GM23338 (cell line): Measurements from ENCODE around the gene OR2J3. TPM values are rescaled to one million over a fixed set of nuclear protein-coding genes. Genes with fewer than 3 reads are reported as not detected.

Experiments
- ATAC-seq: fragments of 200-7000 bp; cut with Tn5 transposase; 3 replicates; pipeline ENCODE4 v1.9.1; 2020
- DNase-seq: peaks from one replicate; pipeline ENCODE4 v3.0.0-alpha.2; 2015; ENCODE audit warnings: low spot score
- H2AFZ ChIP-seq: fragments of 200-600 bp; sonication (generic); 2 replicates; pipeline ENCODE4 v1.8.0; 2016; ENCODE audit warnings: antibody characterized with exemption, mild to moderate bottlenecking, moderate library complexity
- H3F3A ChIP-seq: fragments of 200-600 bp; sonication (generic); replicated peaks from 2 replicates; pipeline ENCODE4 v1.8.0; 2017; ENCODE audit warnings: antibody characterized with exemption, mixed run types, low read depth
- H3K27ac ChIP-seq: fragments of 200-600 bp; sonication (generic); 2 replicates; pipeline ENCODE4 v1.6.1; 2016; ENCODE audit warnings: low read depth
- H3K27me3 ChIP-seq: fragments of 200-600 bp; sonication (generic); 2 replicates; pipeline ENCODE4 v1.8.0; 2016; ENCODE audit warnings: mild to moderate bottlenecking, mixed run types, moderate library complexity; ENCODE audit not compliant: insufficient read depth
- H3K36me3 ChIP-seq: fragments of 200-600 bp; sonication (generic); 2 replicates; pipeline ENCODE4 v1.8.0; 2016; ENCODE audit warnings: mild to moderate bottlenecking; ENCODE audit not compliant: insufficient read depth
- H3K4me1 ChIP-seq: fragments of 200-600 bp; sonication (generic); 2 replicates; pipeline ENCODE4 v1.8.0; 2016; ENCODE audit warnings: mild to moderate bottlenecking, moderate library complexity; ENCODE audit not compliant: insufficient read depth
- H3K4me2 ChIP-seq: fragments of 200-600 bp; sonication (generic); 2 replicates; pipeline ENCODE4 v1.7.1; 2017; ENCODE audit warnings: mixed run types
- H3K4me3 ChIP-seq: fragments of 200-600 bp; sonication (generic); 2 replicates; pipeline ENCODE4 v1.6.1; 2016; ENCODE audit warnings: mixed run types
- H3K79me2 ChIP-seq: fragments of 200-600 bp; sonication (generic); replicated peaks from 2 replicates; pipeline ENCODE4 v1.8.0; 2017; ENCODE audit warnings: mild to moderate bottlenecking; ENCODE audit not compliant: insufficient read depth
- H3K9me2 ChIP-seq: fragments of 200-600 bp; sonication (generic); 2 replicates; pipeline ENCODE4 v1.8.0; 2017; ENCODE audit not compliant: insufficient read depth
- H4K20me1 ChIP-seq: fragments of 200-600 bp; sonication (generic); replicated peaks from 2 replicates; pipeline ENCODE4 v1.8.0; 2017; ENCODE audit warnings: mild to moderate bottlenecking; ENCODE audit not compliant: insufficient read depth
- H3K27ac Mint-ChIP-seq: 2 replicates; pipeline ENCODE4 v1.8.0; 2020; ENCODE audit warnings: inconsistent platforms, mild to moderate bottlenecking, moderate library complexity, mixed read lengths
- H3K27me3 Mint-ChIP-seq: 3 replicates; pipeline ENCODE4 v1.8.0; 2022; ENCODE audit warnings: low read depth, mild to moderate bottlenecking, moderate library complexity, mixed read lengths, inconsistent platforms; ENCODE audit not compliant: insufficient read depth, poor library complexity
- H3K36me3 Mint-ChIP-seq: 3 replicates; pipeline ENCODE4 v1.8.0; 2021; ENCODE audit warnings: low read depth, mild to moderate bottlenecking, inconsistent platforms, moderate library complexity, mixed read lengths
- H3K4me1 Mint-ChIP-seq: 3 replicates; pipeline ENCODE4 v1.8.0; 2020; ENCODE audit warnings: mild to moderate bottlenecking, inconsistent platforms, mixed read lengths
- H3K4me3 Mint-ChIP-seq: 3 replicates; pipeline ENCODE4 v1.8.0; 2021; ENCODE audit warnings: moderate library complexity, mild to moderate bottlenecking, inconsistent platforms, mixed read lengths
- H3K9me3 Mint-ChIP-seq: 3 replicates; pipeline ENCODE4 v1.8.0; 2020; ENCODE audit warnings: moderate library complexity, mild to moderate bottlenecking, inconsistent platforms, mixed read lengths
- CREB1 ChIP-seq: fragments of 250-450 bp; sonication (Bioruptor Pico); IDR thresholded peaks from 2 replicates; pipeline ENCODE4 v1.5.0; 2020; ENCODE audit warnings: low read depth, mild to moderate bottlenecking, moderate library complexity
- EZH2 ChIP-seq: fragments of 200-600 bp; sonication (generic); IDR thresholded peaks from one replicate; pipeline ENCODE4 v1.8.0; 2017; ENCODE audit warnings: antibody characterized with exemption, mild to moderate bottlenecking, low read depth; ENCODE audit not compliant: unreplicated experiment
- EZH2phosphoT487 ChIP-seq: fragments of 200-600 bp; sonication (generic); IDR thresholded peaks from one replicate; pipeline ENCODE4 v1.8.1; 2018; ENCODE audit warnings: antibody characterized with exemption; ENCODE audit not compliant: unreplicated experiment
- JUNB ChIP-seq: IDR thresholded peaks from one replicate; pipeline ENCODE4 v1.6.1; 2016; ENCODE audit warnings: antibody characterized with exemption; ENCODE audit not compliant: unreplicated experiment
- POLR2AphosphoS5 ChIP-seq: IDR thresholded peaks from 2 replicates; pipeline ENCODE4 v1.6.1; 2016; ENCODE audit warnings: antibody characterized with exemption, low read depth
- STAT1 ChIP-seq: IDR thresholded peaks from one replicate; pipeline ENCODE4 v1.6.1; 2016; ENCODE audit warnings: antibody characterized with exemption; ENCODE audit not compliant: unreplicated experiment
- ZNF114 ChIP-seq: fragments of 250-450 bp; sonication (Bioruptor Pico); IDR thresholded peaks from 2 replicates; pipeline ENCODE4 v1.5.0; 2020; ENCODE audit warnings: mild to moderate bottlenecking, moderate library complexity
- ZNF331 ChIP-seq: fragments of 250-450 bp; sonication (Bioruptor Pico); IDR thresholded peaks from 2 replicates; pipeline ENCODE4 v1.5.0; 2020; ENCODE audit warnings: low read depth, mild to moderate bottlenecking, moderate library complexity
- long read RNA-seq: library from polyadenylated mRNA; unstranded; transcript quantifications from one replicate; pipeline ENCODE4 v2.0.0, GENCODE V29; 2020; ENCODE audit not compliant: unreplicated experiment
- polyA plus RNA-seq: library from polyadenylated mRNA; unstranded; fragments of >200 nt; fragmentation: Nextera tagmentation; extraction: Ambion mirVana; gene quantifications from 2 replicates; pipeline ENCODE4 v1.2.1, GENCODE V29; 2016
- total RNA-seq: library from RNA; depleted of rRNA; stranded (reverse); fragments of >200 nt; shearing (Covaris generic); gene quantifications from 2 replicates; pipeline ENCODE4 v1.2.3, GENCODE V29; 2014; rRNA removed
- TF ChIP-seq, protein P1 (sequence below), 2 experiments: fragments of 200-600 bp in 1 of 2; sonication (generic) in 1 of 2; conservative IDR thresholded peaks; 2 replicates each; pipeline versions ENCODE4 v1.5.1 to v1.6.1; 2016 to 2017; ENCODE audit warnings: antibody characterized with exemption in 2 of 2, low read depth in 2 of 2, mild to moderate bottlenecking in 2 of 2, moderate library complexity in 1 of 2
- TF ChIP-seq, protein P2 (sequence below): IDR thresholded peaks from one replicate; pipeline ENCODE4 v1.6.1; 2018; ENCODE audit warnings: antibody characterized with exemption; ENCODE audit not compliant: unreplicated experiment

Gene OR2J3
- total RNA-seq (0.35 TPM in 1 of 2 replicates, not detected in the other), polyA plus RNA-seq (not detected in 2 replicates)
- long read RNA-seq, result 0 reads

DNA sequence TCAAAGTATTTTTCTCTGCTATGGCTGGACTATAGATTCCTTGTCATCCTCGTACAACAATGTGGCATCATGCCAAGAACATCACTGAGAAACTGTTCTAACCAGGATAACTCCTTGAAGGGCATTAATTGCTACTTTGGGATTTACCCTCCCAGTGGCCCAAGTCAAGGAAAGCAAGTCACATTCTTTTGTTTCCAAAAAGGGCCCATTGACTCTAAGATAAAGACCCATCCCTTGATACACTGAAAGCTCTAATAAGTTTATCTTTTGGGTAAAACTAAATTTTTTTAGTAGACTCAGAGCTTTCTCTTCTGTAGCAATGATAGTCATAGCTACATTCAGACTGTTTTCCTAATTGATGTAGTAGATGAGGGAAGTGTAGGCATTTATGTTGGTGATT lies at the start of gene OR2J3:
Gene OR2J3, plus strand, starts transcription at position 301 of the 400 bp plus-strand sequence. CDS start 3,833 bp downstream, outside the sequence.
- Histone ChIP-seq H2AFZ (0 out of 2 replicates have a peak within 1 kb of the TSS, but pooled peaks have one; percentile 9), H3K79me2 (no peaks in the 10 kb centered on the region), H3K4me2 (no peak within 1 kb of the TSS), H3K4me3 (no peak within 1 kb of the TSS), H3K4me1 (no peaks in the 10 kb centered on the region), H3K36me3 (no peaks in the 10 kb centered on the region), H3K9me2 (no peaks in the 10 kb centered on the region), H3K27ac (no peak within 1 kb of the TSS), H3K27me3 (no peaks in the 10 kb centered on the region), H4K20me1 (no peaks in the 10 kb centered on the region), H3F3A (no peaks in the 10 kb centered on the region)
- Mint-ChIP-seq H3K4me3 (no peak within 1 kb of the TSS), H3K36me3 (no peaks in the 10 kb centered on the region), H3K27me3 (peaks cover 1% of the 10 kb centered on the region), H3K4me1 (no peaks in the 10 kb centered on the region), H3K9me3 (no peaks in the 10 kb centered on the region), H3K27ac (no peak within 1 kb of the TSS)
- DNase-seq (no peak), ATAC-seq (no peak)
- TF ChIP-seq ZNF331 (CRISPR knock-in tag), result no peak
- TF ChIP-seq ZNF114, result no peak

DNA sequence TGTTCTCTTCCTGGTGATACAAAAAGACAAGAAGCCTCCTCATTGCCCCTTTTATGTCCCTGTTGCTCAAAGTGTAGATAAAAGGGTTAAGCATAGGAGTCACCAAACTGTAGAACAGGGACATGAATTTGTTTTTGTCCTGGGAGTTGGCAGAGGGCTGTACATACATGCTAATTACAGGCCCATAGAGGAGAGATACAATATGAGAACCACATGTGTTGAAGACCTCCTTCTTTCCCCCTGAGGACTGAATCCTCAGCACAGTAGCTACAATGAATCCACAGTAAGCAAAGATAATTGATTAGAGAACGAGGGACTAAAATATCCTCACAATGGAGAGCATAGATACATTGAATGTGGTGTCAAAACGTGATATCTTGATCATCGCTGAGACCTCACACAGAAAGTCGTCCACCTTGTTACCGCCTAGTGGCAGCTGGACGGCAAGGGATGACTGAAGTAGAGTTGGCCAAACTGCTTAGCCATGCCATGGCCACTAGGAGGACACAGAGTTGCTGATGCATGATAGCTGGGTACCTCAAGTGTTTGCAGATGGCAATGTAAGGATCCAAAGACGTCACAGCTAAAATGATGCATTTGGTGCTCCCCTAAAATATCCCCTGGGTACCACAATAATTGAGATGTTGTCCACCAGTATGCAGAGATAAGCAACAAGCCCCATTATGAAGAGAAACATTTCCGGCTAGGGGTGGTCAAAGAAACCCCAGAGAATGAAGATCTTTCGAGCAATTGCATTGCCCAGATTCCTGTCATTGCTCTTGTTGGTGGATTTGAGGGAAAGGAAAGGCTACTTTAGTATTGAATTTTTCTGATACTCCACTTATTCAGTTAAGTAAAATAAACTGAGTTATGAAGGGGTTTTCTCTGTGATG lies 35.8 kb upstream of the OR2J3 start:
- no peak overlapping the region for H3K4me3 Mint-ChIP-seq
- H3K36me3 Mint-ChIP-seq, result 0 out of 3 replicates have a peak, but pooled peaks cover 3% of the 10 kb centered on the region
- Histone ChIP-seq H3K79me2 (no peaks in the 10 kb centered on the region), H3K27ac (no peak overlapping the region), H3K4me2 (no peak overlapping the region), H3K27me3 (no peaks in the 10 kb centered on the region), H4K20me1 (no peaks in the 10 kb centered on the region), H2AFZ (peak overlapping the region; percentile 15; the same call in 1 of the 2 replicates), H3K36me3 (no peaks in the 10 kb centered on the region), H3K4me1 (no peaks in the 10 kb centered on the region), H3F3A (no peaks in the 10 kb centered on the region), H3K4me3 (no peak overlapping the region), H3K9me2 (peaks cover 4% of the 10 kb centered on the region; the same call in 1 of the 2 replicates)
- H3K27ac Mint-ChIP-seq, result no peak overlapping the region
- peaks cover 2% of the 10 kb centered on the region for H3K27me3 Mint-ChIP-seq
- TF ChIP-seq CREB1, result 0 out of 2 replicates have a peak, but pooled peaks have one; percentile 19
- TF ChIP-seq EZH2, result no peak
- TF ChIP-seq, protein P1, sequence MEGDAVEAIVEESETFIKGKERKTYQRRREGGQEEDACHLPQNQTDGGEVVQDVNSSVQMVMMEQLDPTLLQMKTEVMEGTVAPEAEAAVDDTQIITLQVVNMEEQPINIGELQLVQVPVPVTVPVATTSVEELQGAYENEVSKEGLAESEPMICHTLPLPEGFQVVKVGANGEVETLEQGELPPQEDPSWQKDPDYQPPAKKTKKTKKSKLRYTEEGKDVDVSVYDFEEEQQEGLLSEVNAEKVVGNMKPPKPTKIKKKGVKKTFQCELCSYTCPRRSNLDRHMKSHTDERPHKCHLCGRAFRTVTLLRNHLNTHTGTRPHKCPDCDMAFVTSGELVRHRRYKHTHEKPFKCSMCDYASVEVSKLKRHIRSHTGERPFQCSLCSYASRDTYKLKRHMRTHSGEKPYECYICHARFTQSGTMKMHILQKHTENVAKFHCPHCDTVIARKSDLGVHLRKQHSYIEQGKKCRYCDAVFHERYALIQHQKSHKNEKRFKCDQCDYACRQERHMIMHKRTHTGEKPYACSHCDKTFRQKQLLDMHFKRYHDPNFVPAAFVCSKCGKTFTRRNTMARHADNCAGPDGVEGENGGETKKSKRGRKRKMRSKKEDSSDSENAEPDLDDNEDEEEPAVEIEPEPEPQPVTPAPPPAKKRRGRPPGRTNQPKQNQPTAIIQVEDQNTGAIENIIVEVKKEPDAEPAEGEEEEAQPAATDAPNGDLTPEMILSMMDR (conservative IDR thresholded peaks at IDR 0.05; ENCODE audit: low read depth in 2 of 2), result peak; percentile 90 to 92
- DNase-seq (peak; percentile 89), ATAC-seq (peak; percentile 99)
- H3K9me3 Mint-ChIP-seq, result peaks cover 6% of the 10 kb centered on the region; the same call in 2 of the 3 replicates
- H3K4me1 Mint-ChIP-seq, result no peaks in the 10 kb centered on the region

DNA sequence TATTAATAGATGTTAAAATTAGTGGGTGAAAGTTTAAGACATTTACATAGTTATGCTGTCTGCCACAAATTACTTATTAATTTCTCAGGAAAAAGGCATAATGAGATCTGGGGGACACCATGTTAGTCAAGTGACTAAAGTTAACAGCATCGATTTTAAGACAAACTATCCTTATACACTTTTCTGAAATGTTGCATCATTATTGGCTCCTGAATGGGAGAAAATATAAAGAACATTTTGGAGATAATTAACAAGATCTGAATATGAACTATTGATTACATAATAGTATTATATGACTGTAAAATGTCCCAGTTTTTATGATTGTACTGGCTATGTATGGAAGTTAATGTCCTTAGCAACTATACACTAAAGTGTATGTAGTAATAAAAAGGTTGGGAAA lies 28.7 kb upstream of the OR2J3 start:
- Mint-ChIP-seq H3K36me3 (no peaks in the 10 kb centered on the region), H3K4me1 (no peaks in the 10 kb centered on the region), H3K4me3 (no peak overlapping the region), H3K27ac (no peak overlapping the region), H3K9me3 (no peaks in the 10 kb centered on the region; the same call in 2 of the 3 replicates), H3K27me3 (peaks cover 4% of the 10 kb centered on the region)
- Histone ChIP-seq H3K4me1 (no peaks in the 10 kb centered on the region), H3K4me3 (no peak overlapping the region), H3K4me2 (no peak overlapping the region), H3K27me3 (no peaks in the 10 kb centered on the region), H3K9me2 (0 out of 2 replicates have a peak, but pooled peaks cover 3% of the 10 kb centered on the region), H4K20me1 (no peaks in the 10 kb centered on the region), H3K27ac (no peak overlapping the region), H3K79me2 (no peaks in the 10 kb centered on the region), H2AFZ (no peak overlapping the region), H3K36me3 (no peaks in the 10 kb centered on the region), H3F3A (no peaks in the 10 kb centered on the region)
- DNase-seq, result no peak
- no peak for ATAC-seq
- no peak for TF ChIP-seq EZH2phosphoT487
- TF ChIP-seq, protein P2, sequence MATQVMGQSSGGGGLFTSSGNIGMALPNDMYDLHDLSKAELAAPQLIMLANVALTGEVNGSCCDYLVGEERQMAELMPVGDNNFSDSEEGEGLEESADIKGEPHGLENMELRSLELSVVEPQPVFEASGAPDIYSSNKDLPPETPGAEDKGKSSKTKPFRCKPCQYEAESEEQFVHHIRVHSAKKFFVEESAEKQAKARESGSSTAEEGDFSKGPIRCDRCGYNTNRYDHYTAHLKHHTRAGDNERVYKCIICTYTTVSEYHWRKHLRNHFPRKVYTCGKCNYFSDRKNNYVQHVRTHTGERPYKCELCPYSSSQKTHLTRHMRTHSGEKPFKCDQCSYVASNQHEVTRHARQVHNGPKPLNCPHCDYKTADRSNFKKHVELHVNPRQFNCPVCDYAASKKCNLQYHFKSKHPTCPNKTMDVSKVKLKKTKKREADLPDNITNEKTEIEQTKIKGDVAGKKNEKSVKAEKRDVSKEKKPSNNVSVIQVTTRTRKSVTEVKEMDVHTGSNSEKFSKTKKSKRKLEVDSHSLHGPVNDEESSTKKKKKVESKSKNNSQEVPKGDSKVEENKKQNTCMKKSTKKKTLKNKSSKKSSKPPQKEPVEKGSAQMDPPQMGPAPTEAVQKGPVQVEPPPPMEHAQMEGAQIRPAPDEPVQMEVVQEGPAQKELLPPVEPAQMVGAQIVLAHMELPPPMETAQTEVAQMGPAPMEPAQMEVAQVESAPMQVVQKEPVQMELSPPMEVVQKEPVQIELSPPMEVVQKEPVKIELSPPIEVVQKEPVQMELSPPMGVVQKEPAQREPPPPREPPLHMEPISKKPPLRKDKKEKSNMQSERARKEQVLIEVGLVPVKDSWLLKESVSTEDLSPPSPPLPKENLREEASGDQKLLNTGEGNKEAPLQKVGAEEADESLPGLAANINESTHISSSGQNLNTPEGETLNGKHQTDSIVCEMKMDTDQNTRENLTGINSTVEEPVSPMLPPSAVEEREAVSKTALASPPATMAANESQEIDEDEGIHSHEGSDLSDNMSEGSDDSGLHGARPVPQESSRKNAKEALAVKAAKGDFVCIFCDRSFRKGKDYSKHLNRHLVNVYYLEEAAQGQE, result no peak
- no peak for TF ChIP-seq POLR2AphosphoS5
- no peak for TF ChIP-seq JUNB
- TF ChIP-seq CREB1, result no peak
- no peak for TF ChIP-seq STAT1
- TF ChIP-seq, protein P1 (conservative IDR thresholded peaks at IDR 0.05; ENCODE audit: low read depth in 2 of 2), result no peak
